Kidney epithelial cell (primary cell): Measurements from ENCODE around the gene DONSON. TPM values are rescaled to one million over a fixed set of nuclear protein-coding genes. Genes with fewer than 3 reads are reported as not detected.

Experiments
- DNase-seq: peaks from one replicate; pipeline ENCODE4 v3.0.0-alpha.2; 2010; ENCODE audit warnings: low read depth
- H3K27me3 ChIP-seq: 2 replicates; pipeline ENCODE4 v1.6.0; 2011; ENCODE audit warnings: low read length; ENCODE audit not compliant: control insufficient read depth, insufficient read depth
- H3K36me3 ChIP-seq: 2 replicates; pipeline ENCODE4 v1.5.1; 2011; ENCODE audit warnings: low read length; ENCODE audit not compliant: control insufficient read depth, insufficient read depth
- H3K4me3 ChIP-seq: 2 replicates; pipeline ENCODE4 v1.5.1; 2011; ENCODE audit warnings: low read depth, mild to moderate bottlenecking, control low read depth, low read length
- CTCF ChIP-seq: IDR thresholded peaks from 2 replicates; pipeline ENCODE4 v1.5.1; 2011; ENCODE audit warnings: mild to moderate bottlenecking, moderate library complexity, low read length, control low read depth, inconsistent platforms; ENCODE audit not compliant: insufficient read depth, poor library complexity, severe bottlenecking
- total RNA-seq: library from RNA; depleted of rRNA; stranded (reverse); fragments of >200 nt; gene quantifications from 2 replicates; pipeline ENCODE4 v1.2.3, GENCODE V29; 2015

DONSON gene
- total RNA-seq, 1 donor from 2014 or later = 6.8 TPM

GRCh38 chr21:33552999-33553598 is 35.4 kb downstream of the DONSON start:
- H3K27me3 ChIP-seq = no peaks in the 10 kb centered on the region
- H3K36me3 ChIP-seq = peaks cover 10% of the 10 kb centered on the region
- no peak for DNase-seq
- no peak overlapping the region for H3K4me3 ChIP-seq
- no peak for TF ChIP-seq CTCF

GRCh38 chr21:33552093-33552998 is 36.1 kb downstream of the DONSON start:
- no peak for TF ChIP-seq CTCF
- H3K36me3 ChIP-seq = peaks cover 10% of the 10 kb centered on the region
- DNase-seq = no peak
- no peaks in the 10 kb centered on the region for H3K27me3 ChIP-seq
- no peak overlapping the region for H3K4me3 ChIP-seq

- Histone ChIP-seq H3K36me3 (peaks cover 10% of the 10 kb centered on the region), H3K4me3 (no peak overlapping the region), H3K27me3 (no peaks in the 10 kb centered on the region)
- no peak for TF ChIP-seq CTCF
- no peak for DNase-seq
Measured at GRCh38 chr21:33551664-33552063, 36.8 kb downstream of the DONSON start.

- Histone ChIP-seq H3K4me3 (no peak overlapping the region), H3K27me3 (no peaks in the 10 kb centered on the region), H3K36me3 (peaks cover 10% of the 10 kb centered on the region)
- no peak for DNase-seq
- no peak for TF ChIP-seq CTCF
Measured at GRCh38 chr21:33550772-33551660, 37.5 kb downstream of the DONSON start.

- Histone ChIP-seq H3K36me3 (peaks cover 10% of the 10 kb centered on the region), H3K4me3 (no peak overlapping the region), H3K27me3 (no peaks in the 10 kb centered on the region)
- DNase-seq = no peak
- TF ChIP-seq CTCF = no peak
Measured at GRCh38 chr21:33549848-33550771, 38.4 kb downstream of the DONSON start.
